HG03571 (cell line): ENCODE results near the gene PDE3A.

Experiments
- ATAC-seq: cut with Tn5 transposase; IDR thresholded peaks from one replicate; pipeline ENCODE4 v1.9.1; 2021; ENCODE audit not compliant: unreplicated experiment

The PDE3A gene

GRCh38 chr12:20420557-20420956, 52.2 kb downstream of the PDE3A start:
- ATAC-seq, result no peak

DNA sequence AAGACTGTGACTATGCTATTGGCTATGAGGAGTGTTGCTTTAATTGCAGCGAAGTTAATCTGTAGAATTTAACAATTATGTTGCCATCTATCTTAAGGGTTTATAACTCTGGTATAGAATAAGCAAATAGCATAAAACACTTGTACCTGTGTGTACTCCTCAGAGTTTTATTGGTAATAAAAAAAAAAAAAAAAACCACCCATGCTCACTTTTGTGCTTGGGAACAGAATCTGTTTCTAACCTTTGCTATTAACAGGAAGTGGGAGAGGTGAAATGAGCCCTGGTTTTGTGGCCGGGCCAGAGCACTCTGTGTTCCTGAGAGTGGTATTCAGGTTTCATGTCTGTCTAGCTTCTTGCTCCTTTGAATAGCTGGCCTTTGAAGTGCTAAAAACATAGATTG, 53.1 kb downstream of the PDE3A start:
- ATAC-seq, result no peak

DNA sequence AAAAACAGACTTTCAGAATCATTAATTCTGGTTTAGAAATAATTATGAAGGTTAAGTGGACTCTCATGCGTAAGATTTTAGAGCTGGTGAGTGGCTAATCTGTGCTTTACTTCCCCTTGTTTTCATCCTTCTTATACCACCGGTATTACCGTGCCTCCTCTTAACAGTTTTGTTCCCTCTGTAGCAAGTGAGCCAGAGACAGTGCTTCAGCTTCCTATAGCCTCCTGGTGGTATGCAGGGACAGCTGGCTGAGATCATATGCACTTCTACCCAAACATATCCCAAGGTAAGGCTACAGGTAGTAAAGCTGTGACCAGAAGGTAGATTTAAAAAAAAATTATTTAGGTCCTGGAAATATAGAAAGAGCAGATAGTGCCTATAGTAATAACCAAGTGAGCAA, 55.2 kb downstream of the PDE3A start:
- ATAC-seq, result no peak

- no peak for ATAC-seq
These were observed 56.5 kb downstream of the PDE3A start for GRCh38 chr12:20424841-20425240.

- no peak for ATAC-seq
These were observed 57.9 kb downstream of the PDE3A start for GRCh38 chr12:20426191-20426590.

- no peak for ATAC-seq
These were observed 58.6 kb downstream of the PDE3A start for GRCh38 chr12:20426957-20427356.

DNA sequence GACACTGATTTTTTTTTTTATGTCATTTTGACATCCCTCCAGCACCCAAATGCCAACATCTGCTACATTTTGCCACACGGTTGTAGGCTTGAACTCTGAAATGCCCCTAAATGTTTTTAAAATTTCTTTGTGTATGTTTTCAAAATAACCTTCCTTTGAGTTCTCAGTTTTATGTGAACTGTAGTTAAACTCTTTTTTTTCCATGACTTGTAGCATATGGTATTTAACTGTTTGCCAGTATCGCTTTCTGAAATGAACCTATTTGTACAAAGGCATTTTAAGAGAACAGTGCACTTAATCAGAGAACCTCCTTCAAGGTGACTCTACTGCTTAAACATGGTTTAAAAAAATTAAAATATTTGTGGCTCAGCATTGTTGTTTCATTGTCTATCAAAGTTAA, 61.5 kb downstream of the PDE3A start:
- ATAC-seq, result no peak

DNA sequence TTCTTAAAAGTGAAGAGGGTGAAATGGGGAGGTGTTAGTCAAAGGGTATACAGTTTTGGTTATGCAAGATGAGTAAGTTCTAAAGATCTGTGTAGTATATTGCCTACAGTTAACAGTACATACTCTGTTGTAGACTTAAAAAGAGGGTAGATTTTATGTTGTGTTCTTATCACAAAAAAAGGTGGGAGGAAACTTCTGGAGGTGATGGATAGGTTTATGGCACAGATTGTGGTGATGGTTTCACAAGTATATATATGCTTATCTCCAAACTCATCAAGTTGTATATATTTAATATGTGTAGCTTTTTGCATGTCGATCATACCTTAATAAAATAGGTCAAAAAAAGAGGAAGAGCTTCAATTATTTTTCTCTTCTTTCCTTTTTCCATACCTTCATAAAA, 64.0 kb downstream of the PDE3A start:
- ATAC-seq, result no peak

GRCh38 chr12:20434996-20435395, 66.7 kb downstream of the PDE3A start:
- ATAC-seq, result no peak

DNA sequence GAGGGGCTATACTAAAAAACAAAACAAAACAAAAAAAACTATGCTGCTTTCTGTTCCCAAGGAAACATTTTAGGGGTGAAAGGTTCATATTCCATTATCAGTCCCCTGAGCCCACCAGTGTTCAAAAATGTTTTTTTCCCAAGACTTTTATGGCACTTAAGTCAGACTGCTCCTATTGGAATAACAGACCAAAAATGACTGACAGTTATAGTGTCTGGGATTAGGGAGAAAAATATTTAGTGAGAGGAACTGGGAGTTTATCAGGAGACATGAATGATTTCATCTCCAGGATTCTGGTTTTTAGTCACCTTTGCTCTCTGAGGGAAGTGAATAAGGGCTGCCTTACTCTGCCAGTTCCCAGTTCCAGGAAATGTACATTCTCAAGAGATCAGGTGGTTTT, 68.0 kb downstream of the PDE3A start:
- no peak for ATAC-seq

GRCh38 chr12:20438299-20438779, 70.0 kb downstream of the PDE3A start:
- ATAC-seq, result no peak

GRCh38 chr12:20439626-20440025, 71.3 kb downstream of the PDE3A start:
- ATAC-seq, result no peak

DNA sequence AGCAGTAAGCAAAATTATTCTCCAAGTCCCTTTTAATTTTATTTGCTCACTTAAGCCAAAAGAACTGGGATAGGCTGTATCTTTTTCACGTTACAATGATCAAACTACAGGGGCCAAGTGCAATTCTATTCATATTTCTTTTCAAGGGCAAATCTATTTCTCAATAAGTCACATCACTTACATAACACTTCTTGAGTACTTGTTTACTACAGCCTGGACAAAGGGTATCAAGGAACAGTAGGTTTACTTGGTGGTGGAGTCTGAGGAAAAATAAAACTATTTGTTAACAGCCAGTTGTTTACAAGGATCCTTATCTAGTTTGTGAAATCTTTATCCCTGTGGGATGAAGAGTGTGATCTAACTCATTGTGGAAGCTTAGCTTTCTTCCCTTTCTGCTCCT, 72.1 kb downstream of the PDE3A start:
- ATAC-seq, result no peak

DNA sequence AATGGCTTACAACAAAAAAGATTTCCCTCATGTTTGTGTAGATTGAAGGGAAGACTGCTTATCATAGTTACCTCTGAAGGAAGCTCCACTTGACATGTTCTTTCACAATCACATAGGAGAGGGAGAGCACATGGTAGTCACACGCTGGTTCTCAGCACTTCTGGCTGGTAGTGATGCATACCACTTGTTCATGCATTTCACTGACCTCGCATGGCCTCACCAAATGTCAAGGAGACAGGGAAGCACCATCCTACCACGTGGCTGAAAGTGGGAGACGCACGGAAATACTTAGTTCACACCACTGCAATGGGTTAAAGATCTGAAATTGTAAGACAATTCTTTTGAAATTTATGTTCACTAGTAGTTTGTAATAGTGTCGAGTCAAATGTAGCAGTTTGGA, 74.0 kb downstream of the PDE3A start:
- ATAC-seq, result no peak

DNA sequence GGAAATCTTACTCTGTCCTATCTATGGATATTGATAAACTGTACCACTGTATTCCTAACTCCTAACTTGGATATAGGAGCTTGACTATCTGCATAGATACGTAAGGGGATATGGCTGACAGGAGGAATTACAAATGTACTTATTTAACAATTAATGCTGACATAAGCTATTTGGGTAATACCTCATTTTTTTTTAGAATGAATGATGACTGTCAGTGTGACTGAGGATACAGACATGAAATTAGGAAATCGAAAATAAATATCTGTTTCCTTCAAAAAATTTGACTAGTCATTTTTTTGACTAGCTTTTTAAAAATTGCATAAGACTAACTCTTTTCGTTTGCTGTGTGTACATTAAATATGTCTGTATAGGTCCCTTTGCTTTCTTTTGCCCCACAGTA, 74.9 kb downstream of the PDE3A start:
- ATAC-seq, result no peak

- no peak for ATAC-seq
These were observed 75.5 kb downstream of the PDE3A start for GRCh38 chr12:20443792-20444191.

DNA sequence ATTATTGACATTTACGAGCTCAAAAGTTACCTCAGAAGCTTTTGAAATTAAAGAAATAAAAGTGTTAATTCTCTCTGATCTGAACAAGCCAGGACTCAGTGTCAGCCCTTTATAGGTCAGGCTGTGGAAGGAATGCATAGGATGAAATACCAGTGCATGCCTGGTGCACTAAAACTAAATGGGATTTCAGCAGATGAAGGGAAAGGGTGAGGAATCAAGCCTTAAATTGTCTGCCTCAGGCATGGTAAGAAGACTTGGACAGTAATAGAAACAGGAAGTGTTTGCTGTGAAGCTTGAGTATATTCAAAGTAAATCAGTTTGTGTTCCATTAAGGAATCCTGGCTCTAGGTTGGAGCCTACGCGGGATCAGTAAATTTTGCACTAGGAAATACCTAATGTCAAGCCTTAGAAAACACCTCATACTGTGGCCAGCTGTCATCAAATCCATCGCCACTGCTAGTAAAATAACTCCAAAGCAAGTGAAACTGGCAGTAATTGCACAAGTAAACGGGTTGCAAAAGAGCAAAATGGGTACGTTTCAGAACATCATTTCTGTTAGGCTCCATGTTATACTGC, 76.3 kb downstream of the PDE3A start:
- no peak for ATAC-seq

- no peak for ATAC-seq
These were observed 77.3 kb downstream of the PDE3A start for GRCh38 chr12:20445687-20446086.

GRCh38 chr12:20446836-20447235, 78.5 kb downstream of the PDE3A start:
- no peak for ATAC-seq

GRCh38 chr12:20448781-20449180, 80.4 kb downstream of the PDE3A start:
- ATAC-seq, result no peak

- no peak for ATAC-seq
These were observed 82.3 kb downstream of the PDE3A start for GRCh38 chr12:20450591-20451180.

DNA sequence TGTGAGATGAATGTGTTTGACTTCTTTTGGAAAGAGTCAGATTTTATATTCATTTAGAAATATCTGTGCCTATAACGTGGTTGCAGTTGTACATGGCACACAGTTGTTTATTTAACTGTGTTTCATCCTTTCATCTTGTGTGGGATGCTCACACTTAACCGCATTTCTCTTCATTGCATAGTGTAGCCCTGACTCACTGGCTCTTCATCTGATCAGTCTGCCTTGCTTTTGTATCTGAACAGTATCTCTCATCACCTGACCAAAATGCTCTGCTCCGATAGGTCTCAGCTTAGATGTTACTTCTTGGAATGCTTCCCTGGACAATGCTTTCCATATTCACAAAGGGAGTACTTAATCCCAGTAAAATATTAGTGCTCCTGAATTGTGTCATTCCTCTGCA, 83.4 kb downstream of the PDE3A start:
- ATAC-seq, result no peak

GRCh38 chr12:20452496-20453010, 84.2 kb downstream of the PDE3A start:
- ATAC-seq, result no peak
